ENCODE data around the gene XIRP1.

The XIRP1 gene

DNA sequence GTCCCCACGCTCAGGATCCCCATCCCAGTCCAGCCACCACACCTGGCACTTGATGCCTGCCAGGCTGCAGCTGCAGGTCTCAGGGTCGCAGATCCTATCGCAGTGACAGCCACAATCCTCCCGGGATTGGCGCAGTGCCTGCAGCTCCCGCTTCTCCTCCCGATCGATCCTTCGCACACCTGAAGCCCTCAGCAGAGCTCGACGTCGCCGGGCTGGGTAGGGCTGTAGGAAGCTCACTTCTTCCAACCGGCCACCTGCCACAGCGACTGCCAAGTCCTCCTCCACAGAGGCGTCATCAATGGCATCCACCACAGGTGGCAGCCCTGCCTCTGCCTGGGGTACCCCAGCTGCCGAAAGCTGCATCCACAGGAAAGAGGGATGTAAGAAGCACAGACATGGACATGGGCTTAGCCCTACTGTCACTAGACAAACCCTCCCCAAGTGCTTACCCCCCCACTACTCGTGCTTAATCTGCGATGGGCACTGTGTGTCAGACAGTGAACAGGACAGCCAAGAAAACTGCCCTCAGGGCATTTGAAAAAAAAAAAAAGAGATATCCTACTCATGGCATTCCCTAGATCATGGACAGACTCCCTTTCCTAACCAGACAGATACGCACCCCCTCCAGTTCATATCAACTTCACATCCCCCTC, 48.2 kb downstream of the XIRP1 start:
- Histone ChIP-seq H3K27ac (ENCODE audit: low read length) (no peak overlapping the region; the same call in 1 of the 2 replicates), H3K4me1 (ENCODE audit: insufficient read depth, low read length) (peaks cover 34% of the 10 kb centered on the region), H3K36me3 (ENCODE audit: insufficient read depth, low read length) (peaks cover 18% of the 10 kb centered on the region; the same call in 1 of the 2 replicates), H3K4me2 (ENCODE audit: insufficient read depth, low read length) (no peak overlapping the region), H2AFZ (ENCODE audit: low read depth, low read length) (no peak overlapping the region), H3K9me3 (ENCODE audit: insufficient read depth, low read length, severe bottlenecking) (no peaks in the 10 kb centered on the region), H3K27me3 (ENCODE audit: insufficient read depth, low read length, poor library complexity) (no peaks in the 10 kb centered on the region), H3K4me3 (ENCODE audit: low read depth in 1 of 2, low read length in 2 of 2) (no peak overlapping the region), H4K20me1 (ENCODE audit: insufficient read depth, low read length) (no peaks in the 10 kb centered on the region), H3K9ac (ENCODE audit: low read depth, low read length) (no peak overlapping the region), H3K79me2 (ENCODE audit: insufficient read depth, low read length) (no peaks in the 10 kb centered on the region)
- TF ChIP-seq, protein P1, sequence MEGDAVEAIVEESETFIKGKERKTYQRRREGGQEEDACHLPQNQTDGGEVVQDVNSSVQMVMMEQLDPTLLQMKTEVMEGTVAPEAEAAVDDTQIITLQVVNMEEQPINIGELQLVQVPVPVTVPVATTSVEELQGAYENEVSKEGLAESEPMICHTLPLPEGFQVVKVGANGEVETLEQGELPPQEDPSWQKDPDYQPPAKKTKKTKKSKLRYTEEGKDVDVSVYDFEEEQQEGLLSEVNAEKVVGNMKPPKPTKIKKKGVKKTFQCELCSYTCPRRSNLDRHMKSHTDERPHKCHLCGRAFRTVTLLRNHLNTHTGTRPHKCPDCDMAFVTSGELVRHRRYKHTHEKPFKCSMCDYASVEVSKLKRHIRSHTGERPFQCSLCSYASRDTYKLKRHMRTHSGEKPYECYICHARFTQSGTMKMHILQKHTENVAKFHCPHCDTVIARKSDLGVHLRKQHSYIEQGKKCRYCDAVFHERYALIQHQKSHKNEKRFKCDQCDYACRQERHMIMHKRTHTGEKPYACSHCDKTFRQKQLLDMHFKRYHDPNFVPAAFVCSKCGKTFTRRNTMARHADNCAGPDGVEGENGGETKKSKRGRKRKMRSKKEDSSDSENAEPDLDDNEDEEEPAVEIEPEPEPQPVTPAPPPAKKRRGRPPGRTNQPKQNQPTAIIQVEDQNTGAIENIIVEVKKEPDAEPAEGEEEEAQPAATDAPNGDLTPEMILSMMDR (IDR thresholded peaks at IDR 0.05; ENCODE audit: borderline replicate concordance, extremely low read depth, low read length, poor library complexity, severe bottlenecking): no peak
- no peak for TF ChIP-seq EZH2 (IDR thresholded peaks at IDR 0.05; ENCODE audit: borderline replicate concordance, low read depth, low read length, severe bottlenecking)
- no peak for ATAC-seq (ENCODE audit: insufficient read depth, low read depth)
- DNase-seq: no peak

DNA sequence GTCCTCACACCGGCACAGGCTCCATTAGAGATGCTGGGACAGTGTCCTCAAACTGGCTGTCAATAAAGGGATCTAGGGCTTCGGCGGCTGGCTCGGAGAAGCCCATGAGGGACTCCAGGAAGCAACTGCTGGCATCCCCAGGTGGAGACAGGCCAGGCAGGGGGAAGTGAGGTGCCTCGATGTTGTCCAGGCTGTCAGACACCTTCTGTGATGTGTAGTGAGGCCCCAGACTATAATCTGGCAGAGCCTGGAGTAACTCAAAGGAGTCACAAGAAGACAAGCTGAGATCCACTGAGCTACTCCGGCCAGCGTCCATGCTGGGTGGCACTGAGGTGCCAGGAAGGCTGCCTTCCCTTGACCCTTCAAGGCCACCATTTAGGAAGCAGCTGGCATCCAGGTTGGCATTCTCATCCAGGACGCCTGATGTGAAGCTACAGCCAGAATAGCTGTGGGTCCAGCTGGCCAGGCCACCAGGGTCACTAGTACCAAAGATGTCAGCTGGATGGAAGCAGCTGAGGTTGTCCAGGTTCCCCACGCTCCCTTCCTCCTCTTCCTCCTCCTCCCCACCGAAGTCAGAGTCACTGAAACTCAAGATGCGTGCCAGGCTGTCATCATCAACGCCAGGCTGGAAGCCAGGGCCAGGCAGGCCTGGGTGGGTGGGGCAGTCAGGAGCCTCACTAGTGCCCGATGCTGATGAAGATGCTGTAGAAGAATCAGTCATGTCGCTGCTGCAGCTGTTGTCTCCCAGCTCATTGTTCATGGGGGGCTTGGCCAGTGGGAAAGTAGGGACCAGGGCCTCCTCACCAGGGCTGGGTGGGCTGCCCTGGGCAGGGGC, 49.1 kb downstream of the XIRP1 start:
- ATAC-seq (ENCODE audit: insufficient read depth, low read depth) (no peak), DNase-seq (no peak)
- Histone ChIP-seq H3K27me3 (ENCODE audit: insufficient read depth, low read length, poor library complexity) (no peaks in the 10 kb centered on the region), H2AFZ (ENCODE audit: low read depth, low read length) (no peak overlapping the region), H3K4me3 (ENCODE audit: low read depth in 1 of 2, low read length in 2 of 2) (no peak overlapping the region), H3K4me2 (ENCODE audit: insufficient read depth, low read length) (no peak overlapping the region), H3K79me2 (ENCODE audit: insufficient read depth, low read length) (no peaks in the 10 kb centered on the region), H3K9me3 (ENCODE audit: insufficient read depth, low read length, severe bottlenecking) (no peaks in the 10 kb centered on the region), H3K4me1 (ENCODE audit: insufficient read depth, low read length) (peaks cover 24% of the 10 kb centered on the region), H3K27ac (ENCODE audit: low read length) (no peak overlapping the region), H4K20me1 (ENCODE audit: insufficient read depth, low read length) (no peaks in the 10 kb centered on the region), H3K36me3 (ENCODE audit: insufficient read depth, low read length) (peaks cover 18% of the 10 kb centered on the region; the same call in 1 of the 2 replicates), H3K9ac (ENCODE audit: low read depth, low read length) (no peak overlapping the region)
- TF ChIP-seq, protein P1 (IDR thresholded peaks at IDR 0.05; ENCODE audit: borderline replicate concordance, extremely low read depth, low read length, poor library complexity, severe bottlenecking): no peak
- TF ChIP-seq EZH2 (IDR thresholded peaks at IDR 0.05; ENCODE audit: borderline replicate concordance, low read depth, low read length, severe bottlenecking): no peak

DNA sequence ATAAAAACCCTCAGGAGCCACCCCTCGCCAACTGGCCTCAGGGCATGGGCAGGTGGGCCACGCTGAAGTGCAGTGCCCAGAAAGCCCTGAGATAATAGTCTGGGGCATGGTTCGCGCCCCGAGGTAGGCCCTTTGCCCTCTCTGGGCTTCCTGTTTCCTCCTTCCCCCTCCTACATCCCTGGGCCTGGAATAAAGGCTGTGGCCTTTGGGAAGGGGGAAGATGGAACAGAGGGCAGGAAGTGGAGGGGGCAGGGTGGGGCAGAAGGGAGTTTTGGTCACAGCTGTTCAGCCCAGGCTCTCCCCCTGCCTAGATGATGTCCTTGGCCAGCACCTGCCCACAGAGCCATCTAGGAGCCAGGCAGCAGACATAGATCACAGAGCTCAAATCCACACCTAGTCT, 50.3 kb downstream of the XIRP1 start:
- Histone ChIP-seq H3K9ac (ENCODE audit: low read depth, low read length) (no peak overlapping the region), H3K4me3 (ENCODE audit: low read depth in 1 of 2, low read length in 2 of 2) (no peak overlapping the region), H3K27me3 (ENCODE audit: insufficient read depth, low read length, poor library complexity) (no peaks in the 10 kb centered on the region), H3K4me2 (ENCODE audit: insufficient read depth, low read length) (no peak overlapping the region), H3K36me3 (ENCODE audit: insufficient read depth, low read length) (peaks cover 18% of the 10 kb centered on the region; the same call in 1 of the 2 replicates), H3K27ac (ENCODE audit: low read length) (no peak overlapping the region), H3K9me3 (ENCODE audit: insufficient read depth, low read length, severe bottlenecking) (no peaks in the 10 kb centered on the region), H3K4me1 (ENCODE audit: insufficient read depth, low read length) (peaks cover 12% of the 10 kb centered on the region), H2AFZ (ENCODE audit: low read depth, low read length) (no peak overlapping the region), H3K79me2 (ENCODE audit: insufficient read depth, low read length) (no peaks in the 10 kb centered on the region), H4K20me1 (ENCODE audit: insufficient read depth, low read length) (no peaks in the 10 kb centered on the region)
- DNase-seq (no peak), ATAC-seq (ENCODE audit: insufficient read depth, low read depth) (no peak)
- TF ChIP-seq EZH2 (IDR thresholded peaks at IDR 0.05; ENCODE audit: borderline replicate concordance, low read depth, low read length, severe bottlenecking): no peak
- TF ChIP-seq, protein P1 (IDR thresholded peaks at IDR 0.05; ENCODE audit: borderline replicate concordance, extremely low read depth, low read length, poor library complexity, severe bottlenecking): no peak

Measured in DND-41 (cell line).